WTC11 (cell line): Measurements from ENCODE around the gene ATXN7L3. TPM values are rescaled to one million over a fixed set of nuclear protein-coding genes. Genes with fewer than 3 reads are reported as not detected.

Experiments used
- ATAC-seq: fragments of 200-7000 bp; cut with Tn5 transposase; 2 replicates; pipeline ENCODE4 v1.10.0; 2021; ENCODE audit warnings: mild to moderate bottlenecking, moderate library complexity
- CTCF ChIA-PET: fragments of 300-600 bp; sonication (Branson Sonifier 250); formaldehyde crosslinking; loops from one replicate; lab custom pipeline; 2021; ENCODE audit warnings: antibody characterized with exemption; lab: Charles Lee
- POLR2A ChIA-PET: fragments of 350-600 bp; sonication (Branson Sonifier 250); formaldehyde crosslinking; loops from one replicate; lab custom pipeline; 2021; ENCODE audit warnings: antibody characterized with exemption; lab: Charles Lee
- DNase-seq: peaks from one replicate; pipeline ENCODE4 v3.0.0; 2021; ENCODE audit warnings: low spot score
- H3K27ac Mint-ChIP-seq: 2 replicates; pipeline ENCODE4 v1.8.0; 2021; ENCODE audit warnings: mixed read lengths
- H3K27me3 Mint-ChIP-seq: 2 replicates; pipeline ENCODE4 v1.8.0; 2021; ENCODE audit warnings: low read depth, mild to moderate bottlenecking, moderate library complexity, mixed read lengths
- H3K36me3 Mint-ChIP-seq: 2 replicates; pipeline ENCODE4 v1.8.0; 2021; ENCODE audit warnings: mixed read lengths
- H3K4me1 Mint-ChIP-seq: 2 replicates; pipeline ENCODE4 v1.8.0; 2022; ENCODE audit warnings: mixed read lengths
- H3K4me3 Mint-ChIP-seq: 2 replicates; pipeline ENCODE4 v1.8.0; 2021; ENCODE audit warnings: mild to moderate bottlenecking, moderate library complexity, mixed read lengths
- H3K9me3 Mint-ChIP-seq: 2 replicates; pipeline ENCODE4 v1.8.0; 2021; ENCODE audit warnings: mixed read lengths
- AFF4 ChIP-seq: sonication (generic); formaldehyde crosslinking; IDR thresholded peaks from 2 replicates; pipeline ENCODE4 v1.8.1; 2023; ENCODE audit warnings: mild to moderate bottlenecking, missing genetic modification reagents, borderline replicate concordance
- E2F1 ChIP-seq: sonication (generic); formaldehyde crosslinking; IDR thresholded peaks from 2 replicates; pipeline ENCODE4 v1.8.0; 2022; ENCODE audit warnings: mild to moderate bottlenecking, missing genetic modification reagents
- ELF4 ChIP-seq: sonication (generic); formaldehyde crosslinking; IDR thresholded peaks from 2 replicates; pipeline ENCODE4 v1.8.1; 2022; ENCODE audit warnings: low read depth, mild to moderate bottlenecking, moderate library complexity, missing genetic modification reagents
- GTF2I ChIP-seq: fragments of 250-450 bp; sonication (Bioruptor Pico); conservative IDR thresholded peaks from 2 replicates; pipeline ENCODE4 v1.4.0; 2021; ENCODE audit warnings: mild to moderate bottlenecking
- NFATC4 ChIP-seq: fragments of 250-450 bp; sonication (Bioruptor Pico); IDR thresholded peaks from 2 replicates; pipeline ENCODE4 v1.9.0; 2021; ENCODE audit warnings: mild to moderate bottlenecking
- NFE2L1 ChIP-seq: sonication (generic); formaldehyde crosslinking; IDR thresholded peaks from 2 replicates; pipeline ENCODE4 v1.8.1; 2023; ENCODE audit warnings: missing genetic modification reagents
- PRDM15 ChIP-seq: sonication (generic); formaldehyde crosslinking; IDR thresholded peaks from 2 replicates; pipeline ENCODE4 v1.8.0; 2022; ENCODE audit warnings: missing genetic modification reagents
- TCF7 ChIP-seq: sonication (generic); formaldehyde crosslinking; IDR thresholded peaks from 2 replicates; pipeline ENCODE4 v1.8.0; 2022; ENCODE audit warnings: mild to moderate bottlenecking, low read depth, missing genetic modification reagents, moderate library complexity
- TEAD4 ChIP-seq: sonication (generic); formaldehyde crosslinking; IDR thresholded peaks from 2 replicates; pipeline ENCODE4 v1.8.0; 2022; ENCODE audit warnings: mild to moderate bottlenecking, missing genetic modification reagents
- TP53 ChIP-seq: sonication (generic); formaldehyde crosslinking; IDR thresholded peaks from 2 replicates; pipeline ENCODE4 v1.8.1; 2023; ENCODE audit warnings: mild to moderate bottlenecking, missing genetic modification reagents
- ZBTB21 ChIP-seq: sonication (generic); formaldehyde crosslinking; IDR thresholded peaks from 2 replicates; pipeline ENCODE4 v1.8.1; 2023; ENCODE audit warnings: mild to moderate bottlenecking, missing genetic modification reagents, borderline replicate concordance
- ZNF138 ChIP-seq: sonication (generic); formaldehyde crosslinking; conservative IDR thresholded peaks from 2 replicates; pipeline ENCODE4 v1.8.1; 2022; ENCODE audit warnings: mild to moderate bottlenecking, moderate library complexity, missing genetic modification reagents
- ZNF263 ChIP-seq: sonication (generic); formaldehyde crosslinking; IDR thresholded peaks from 2 replicates; pipeline ENCODE4 v1.8.1; 2022; ENCODE audit warnings: low read depth, mild to moderate bottlenecking, moderate library complexity, missing genetic modification reagents
- ZNF416 ChIP-seq: fragments of 250-450 bp; sonication (Bioruptor Pico); IDR thresholded peaks from 2 replicates; pipeline ENCODE4 v1.9.0; 2021; ENCODE audit warnings: mild to moderate bottlenecking, inconsistent platforms
- total RNA-seq: library from RNA; stranded (reverse); gene quantifications from 3 replicates; pipeline ENCODE4 v1.2.3, GENCODE V29; 2021
- TF ChIP-seq, protein P1 (sequence below): sonication (generic); formaldehyde crosslinking; IDR thresholded peaks from 2 replicates; pipeline ENCODE4 v1.8.1; 2023; ENCODE audit warnings: mild to moderate bottlenecking, missing genetic modification reagents
- TF ChIP-seq, protein P2 (sequence below): sonication (generic); formaldehyde crosslinking; IDR thresholded peaks from 2 replicates; pipeline ENCODE4 v1.8.1; 2023; ENCODE audit warnings: mild to moderate bottlenecking, missing genetic modification reagents, moderate library complexity

The ATXN7L3 gene
- total RNA-seq, 1 experiment from 2014 or later: 114 TPM

DNA sequence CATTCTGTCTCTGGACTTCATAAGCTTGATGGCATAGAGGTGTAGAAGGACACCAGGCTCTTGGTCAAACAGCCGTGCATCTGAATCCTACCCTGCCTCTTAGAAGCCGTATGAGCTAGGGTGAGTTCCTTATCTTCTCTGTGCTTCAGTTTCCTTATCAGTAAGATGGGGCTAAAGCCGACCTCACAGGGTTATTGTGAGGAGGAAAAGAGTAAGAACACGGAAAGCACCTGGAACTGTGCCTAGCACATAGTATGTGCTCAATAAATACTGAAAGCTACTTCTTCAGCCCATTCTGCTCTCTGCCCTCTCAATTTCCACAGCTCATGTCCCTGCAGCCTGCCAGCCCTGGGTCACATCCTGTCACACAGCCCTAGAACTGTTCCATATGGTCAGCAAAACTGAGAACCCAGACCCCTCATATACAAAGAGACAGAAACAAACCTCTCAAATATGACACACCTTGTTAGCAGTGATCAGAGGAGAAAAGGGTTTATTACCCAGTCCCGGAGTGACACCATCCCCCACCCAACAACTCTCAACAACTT is 36.8 kb upstream of the ATXN7L3 start (continued):
- TF ChIP-seq, protein P1, sequence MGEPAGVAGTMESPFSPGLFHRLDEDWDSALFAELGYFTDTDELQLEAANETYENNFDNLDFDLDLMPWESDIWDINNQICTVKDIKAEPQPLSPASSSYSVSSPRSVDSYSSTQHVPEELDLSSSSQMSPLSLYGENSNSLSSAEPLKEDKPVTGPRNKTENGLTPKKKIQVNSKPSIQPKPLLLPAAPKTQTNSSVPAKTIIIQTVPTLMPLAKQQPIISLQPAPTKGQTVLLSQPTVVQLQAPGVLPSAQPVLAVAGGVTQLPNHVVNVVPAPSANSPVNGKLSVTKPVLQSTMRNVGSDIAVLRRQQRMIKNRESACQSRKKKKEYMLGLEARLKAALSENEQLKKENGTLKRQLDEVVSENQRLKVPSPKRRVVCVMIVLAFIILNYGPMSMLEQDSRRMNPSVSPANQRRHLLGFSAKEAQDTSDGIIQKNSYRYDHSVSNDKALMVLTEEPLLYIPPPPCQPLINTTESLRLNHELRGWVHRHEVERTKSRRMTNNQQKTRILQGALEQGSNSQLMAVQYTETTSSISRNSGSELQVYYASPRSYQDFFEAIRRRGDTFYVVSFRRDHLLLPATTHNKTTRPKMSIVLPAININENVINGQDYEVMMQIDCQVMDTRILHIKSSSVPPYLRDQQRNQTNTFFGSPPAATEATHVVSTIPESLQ: no peak
- no peak for TF ChIP-seq NFE2L1 (CRISPR knock-in tag)

- DNase-seq (no peak), ATAC-seq (no peak)
- Mint-ChIP-seq H3K36me3 (peaks cover 5% of the 10 kb centered on the region; the same call in 1 of the 2 replicates), H3K4me1 (no peaks in the 10 kb centered on the region), H3K27ac (no peak overlapping the region), H3K27me3 (peaks cover 7% of the 10 kb centered on the region), H3K9me3 (no peaks in the 10 kb centered on the region), H3K4me3 (no peak overlapping the region)
- TF ChIP-seq, protein P2, sequence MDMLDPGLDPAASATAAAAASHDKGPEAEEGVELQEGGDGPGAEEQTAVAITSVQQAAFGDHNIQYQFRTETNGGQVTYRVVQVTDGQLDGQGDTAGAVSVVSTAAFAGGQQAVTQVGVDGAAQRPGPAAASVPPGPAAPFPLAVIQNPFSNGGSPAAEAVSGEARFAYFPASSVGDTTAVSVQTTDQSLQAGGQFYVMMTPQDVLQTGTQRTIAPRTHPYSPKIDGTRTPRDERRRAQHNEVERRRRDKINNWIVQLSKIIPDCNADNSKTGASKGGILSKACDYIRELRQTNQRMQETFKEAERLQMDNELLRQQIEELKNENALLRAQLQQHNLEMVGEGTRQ (CRISPR knock-in tag): no peak
- TF ChIP-seq TP53 (CRISPR knock-in tag): no peak
- no peak for TF ChIP-seq ZBTB21
- no peak for TF ChIP-seq PRDM15 (CRISPR knock-in tag)
- no peak for TF ChIP-seq ELF4 (CRISPR knock-in tag)
- TF ChIP-seq GTF2I: no peak
- TF ChIP-seq ZNF263 (CRISPR knock-in tag): no peak
- no peak for TF ChIP-seq ZNF416
- no peak for TF ChIP-seq ZNF138 (CRISPR knock-in tag)
- TF ChIP-seq, protein P1: no peak
- POLR2A ChIA-PET: no interaction called here
- CTCF ChIA-PET: no interaction called here
These were observed 35.9 kb upstream of the ATXN7L3 start for GRCh38 chr17:44235583-44235936.

DNA sequence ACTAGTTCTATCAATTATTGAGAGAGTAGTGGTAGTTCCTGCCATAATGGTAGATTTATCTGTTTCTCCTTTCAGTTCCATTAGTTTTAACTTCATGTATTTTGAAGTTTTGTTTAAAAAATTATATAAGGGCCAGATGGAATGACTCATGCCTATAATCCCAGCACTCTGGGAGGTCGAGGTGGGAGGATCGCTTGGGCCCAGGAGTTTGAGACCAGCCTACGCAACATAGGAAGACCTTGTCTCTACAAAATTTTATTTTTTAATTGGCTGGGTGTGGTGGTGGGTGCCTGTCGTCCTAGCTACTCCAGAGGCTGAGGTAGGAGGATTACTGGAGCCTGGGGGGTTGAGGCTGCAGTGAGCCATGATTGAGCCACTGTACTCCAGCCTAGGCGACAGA is 33.9 kb upstream of the ATXN7L3 start:
- no peaks in the 10 kb centered on the region for H3K4me1 Mint-ChIP-seq
- H3K27me3 Mint-ChIP-seq: peaks cover 7% of the 10 kb centered on the region
- H3K9me3 Mint-ChIP-seq: no peaks in the 10 kb centered on the region
- H3K4me3 Mint-ChIP-seq: no peak overlapping the region
- H3K36me3 Mint-ChIP-seq: peaks cover 5% of the 10 kb centered on the region; the same call in 1 of the 2 replicates
- ChIA-PET CTCF (no interaction called here), POLR2A (no interaction called here)
- TF ChIP-seq TCF7 (CRISPR knock-in tag): no peak
- H3K27ac Mint-ChIP-seq: no peak overlapping the region
- ATAC-seq (no peak), DNase-seq (no peak)

GRCh38 chr17:44232061-44232460 is 32.4 kb upstream of the ATXN7L3 start:
- Mint-ChIP-seq H3K9me3 (no peaks in the 10 kb centered on the region), H3K36me3 (peaks cover 5% of the 10 kb centered on the region; the same call in 1 of the 2 replicates), H3K27me3 (peaks cover 7% of the 10 kb centered on the region), H3K27ac (no peak overlapping the region), H3K4me3 (no peak overlapping the region), H3K4me1 (no peaks in the 10 kb centered on the region)
- CTCF ChIA-PET: no interaction called here
- POLR2A ChIA-PET: no interaction called here
- DNase-seq (no peak), ATAC-seq (no peak)
- TF ChIP-seq E2F1 (CRISPR knock-in tag): no peak
- no peak for TF ChIP-seq NFATC4 (CRISPR knock-in tag)
- TF ChIP-seq TEAD4 (CRISPR knock-in tag): no peak
- TF ChIP-seq AFF4 (CRISPR knock-in tag): no peak
